H54 (cell line): ENCODE results near the gene SRC.

Experiments used
- DNase-seq: peaks from one replicate; pipeline ENCODE4 v3.0.0; 2011; ENCODE audit warnings: low spot score, mixed read lengths; ENCODE audit not compliant: insufficient read length
- FAIRE-seq: peaks from 3 replicates; lab custom pipeline; 2011; peaks lifted over from hg19 to GRCh38; lab: Jason Lieb, UNC
- POLR2A ChIP-seq: IDR thresholded peaks from 2 replicates; pipeline ENCODE4 v1.6.1; 2011; ENCODE audit warnings: low read depth, mild to moderate bottlenecking, low read length

Gene SRC

DNA sequence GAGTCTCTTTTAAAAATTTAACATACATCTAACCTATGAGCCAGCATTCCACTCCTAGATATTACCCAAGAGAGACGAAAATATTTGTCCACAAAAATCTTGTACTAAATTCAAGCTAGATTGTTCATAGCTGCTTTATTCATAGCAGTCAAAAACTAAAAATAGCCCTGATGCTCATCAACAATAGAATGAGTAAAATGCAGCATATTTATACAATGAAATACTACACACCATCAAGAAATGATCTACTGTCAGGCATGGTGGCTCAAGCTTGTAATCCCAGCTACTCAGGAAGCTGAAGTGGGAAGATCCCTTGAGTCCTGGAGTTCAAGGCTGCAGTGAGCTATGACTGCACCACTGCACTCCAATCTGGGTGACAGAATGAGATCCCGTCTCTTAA lies 22.0 kb upstream of the SRC start:
- FAIRE-seq (no peak), DNase-seq (no peak)
- TF ChIP-seq POLR2A, result no peak

DNA sequence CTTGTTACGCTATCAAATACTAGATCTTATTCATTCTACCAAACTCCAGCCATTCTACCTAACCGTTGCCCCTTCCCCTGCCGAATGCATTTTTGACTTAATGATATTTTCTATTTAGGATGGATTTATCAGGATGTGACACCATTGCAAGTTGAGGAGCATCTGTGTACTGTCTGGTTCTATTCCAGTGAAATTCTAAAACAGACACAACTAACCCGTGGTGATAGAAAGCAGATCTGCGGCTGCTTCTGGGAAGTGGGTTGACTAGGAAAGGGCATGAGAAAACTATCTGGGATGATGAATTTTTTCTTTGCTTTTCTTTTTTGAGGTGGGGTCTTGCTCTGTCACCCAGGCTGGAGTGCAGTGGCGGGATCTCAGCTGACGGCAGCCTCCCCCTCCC lies 20.7 kb upstream of the SRC start:
- FAIRE-seq, result no peak
- no peak for TF ChIP-seq POLR2A

DNA sequence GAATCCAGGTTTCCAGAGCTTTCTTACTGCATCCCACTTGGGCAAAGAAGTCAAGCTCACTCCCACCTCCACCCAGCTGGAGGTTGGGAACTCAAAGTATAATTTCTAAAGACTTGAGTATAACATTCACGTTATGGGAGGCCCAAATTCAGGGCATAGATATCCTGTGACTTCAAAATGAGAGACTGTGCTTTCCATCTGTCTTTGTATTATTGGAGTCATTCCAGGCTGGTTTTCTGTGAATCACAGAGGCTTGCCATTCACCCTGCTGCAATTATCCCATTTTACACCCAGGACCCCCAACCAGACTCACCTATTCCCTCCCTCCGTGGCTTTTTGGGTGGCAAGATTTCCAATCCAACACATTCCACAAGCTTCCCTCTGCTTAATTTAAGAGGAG lies 19.3 kb upstream of the SRC start:
- no peak for DNase-seq
- no peak for FAIRE-seq
- TF ChIP-seq POLR2A, result no peak

More for the DNA sequence above, 20.7 kb upstream of the SRC start:
- DNase-seq, result no peak

DNA sequence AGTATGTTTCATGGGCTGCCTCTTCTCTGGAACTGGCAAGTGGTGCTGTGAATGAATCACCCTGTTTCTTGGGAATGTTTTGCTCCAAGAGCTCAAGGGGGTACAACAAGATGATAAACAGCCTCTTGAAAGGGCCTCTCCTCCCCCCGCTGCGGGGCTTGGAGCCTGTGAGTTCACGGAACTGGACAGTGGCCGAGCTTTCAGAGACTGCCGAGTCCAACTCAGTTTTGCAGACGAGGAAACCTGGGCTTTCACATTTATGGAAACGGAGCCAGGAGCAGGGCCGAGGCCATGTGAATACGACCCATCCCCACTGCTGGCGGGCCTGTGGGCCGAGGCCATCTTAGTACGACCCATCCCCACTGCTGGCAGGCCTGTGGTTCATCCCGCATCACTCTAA lies 18.2 kb upstream of the SRC start:
- FAIRE-seq (no peak), DNase-seq (no peak)
- TF ChIP-seq POLR2A, result no peak

DNA sequence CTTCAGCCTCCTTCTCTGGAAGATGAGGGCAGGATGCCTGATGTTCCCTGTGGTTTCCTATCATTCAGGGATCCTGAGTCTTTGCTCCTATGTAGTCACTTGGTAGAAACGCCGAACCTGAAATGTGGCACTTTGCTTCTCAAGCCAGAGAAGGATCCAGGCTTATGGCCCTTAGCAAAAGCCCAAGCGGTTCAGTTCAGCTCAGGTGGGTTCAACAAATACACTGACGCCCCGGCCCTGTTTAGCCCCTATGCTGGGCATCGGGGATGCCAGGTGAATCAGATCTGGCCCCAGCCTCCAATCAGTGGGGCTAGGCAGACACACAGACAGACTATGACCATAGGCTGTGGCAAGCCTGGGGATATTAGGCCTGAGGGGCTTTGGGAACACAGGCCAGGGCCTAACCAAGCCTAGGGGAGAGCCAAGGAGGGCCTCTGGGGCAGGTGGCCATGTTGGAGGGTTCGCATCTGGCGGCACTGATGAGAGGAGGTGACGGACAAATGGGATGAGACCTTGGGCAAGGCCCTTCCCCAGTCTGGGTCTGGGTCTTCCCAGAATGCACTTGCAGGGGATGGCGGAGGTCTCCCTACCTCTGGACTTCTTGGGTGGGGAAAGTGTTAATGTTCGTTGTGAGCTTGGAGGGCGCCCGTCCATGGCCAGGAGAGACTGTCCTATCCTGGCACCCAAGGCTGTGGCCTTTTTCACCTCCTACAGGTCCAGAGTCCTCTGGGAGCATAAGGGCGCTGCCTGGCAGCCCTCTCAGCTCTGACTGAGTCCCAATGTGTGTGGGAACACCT lies 17.6 kb upstream of the SRC start:
- DNase-seq, result no peak
- FAIRE-seq, result no peak
- TF ChIP-seq POLR2A, result no peak

DNA sequence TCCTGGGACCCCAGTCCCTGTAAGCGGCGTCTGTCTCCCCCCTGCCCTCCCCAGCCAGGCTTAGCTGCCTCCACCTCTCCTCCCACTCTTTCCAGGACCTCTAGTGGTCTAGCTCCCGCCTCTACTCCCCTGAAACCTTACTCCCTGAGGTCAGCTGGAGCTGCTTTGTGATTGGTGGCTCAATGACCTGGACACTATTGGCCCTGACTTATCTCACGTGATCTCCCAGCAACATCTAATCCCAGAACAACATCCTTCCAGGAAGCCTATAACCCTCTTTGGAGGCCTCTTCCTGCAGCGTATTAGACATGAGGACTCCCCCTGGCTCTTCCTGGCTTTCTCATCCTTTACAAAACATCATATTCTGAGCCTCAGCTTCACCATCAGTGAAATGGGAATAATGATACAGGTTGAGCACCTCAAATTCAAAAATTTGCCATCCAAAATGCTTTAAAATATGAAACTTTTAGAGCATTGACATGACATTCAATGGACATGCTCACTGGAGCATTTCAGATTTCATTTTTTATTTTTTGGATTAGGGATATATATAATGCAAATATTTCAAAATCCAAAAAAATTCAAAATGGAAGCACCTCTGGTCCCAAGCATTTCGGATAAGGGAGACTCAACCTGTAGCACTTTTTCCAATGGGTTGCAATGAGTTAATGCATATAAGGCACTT lies 16.3 kb upstream of the SRC start:
- FAIRE-seq, result no peak
- TF ChIP-seq POLR2A, result no peak
- no peak for DNase-seq

DNA sequence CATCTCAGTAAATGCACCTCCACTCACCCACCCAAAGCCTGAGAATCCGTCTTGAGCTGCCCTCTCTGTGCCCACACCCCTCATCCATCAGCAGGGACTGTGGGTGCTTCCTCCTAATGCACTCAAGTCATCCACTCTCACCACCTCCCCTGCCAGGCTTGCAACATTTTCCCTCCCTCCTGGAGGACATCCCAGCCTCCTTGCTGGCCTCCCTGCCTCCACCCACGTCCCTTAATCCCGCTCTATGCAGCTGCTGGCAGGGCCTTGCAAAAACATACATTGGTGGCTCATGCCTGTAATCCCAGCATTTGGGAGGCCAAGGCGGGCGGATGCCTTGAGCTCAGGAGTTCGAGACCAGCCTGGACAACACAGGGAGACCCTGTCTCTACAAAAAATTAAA lies 15.6 kb upstream of the SRC start:
- DNase-seq (no peak), FAIRE-seq (no peak)
- no peak for TF ChIP-seq POLR2A

DNA sequence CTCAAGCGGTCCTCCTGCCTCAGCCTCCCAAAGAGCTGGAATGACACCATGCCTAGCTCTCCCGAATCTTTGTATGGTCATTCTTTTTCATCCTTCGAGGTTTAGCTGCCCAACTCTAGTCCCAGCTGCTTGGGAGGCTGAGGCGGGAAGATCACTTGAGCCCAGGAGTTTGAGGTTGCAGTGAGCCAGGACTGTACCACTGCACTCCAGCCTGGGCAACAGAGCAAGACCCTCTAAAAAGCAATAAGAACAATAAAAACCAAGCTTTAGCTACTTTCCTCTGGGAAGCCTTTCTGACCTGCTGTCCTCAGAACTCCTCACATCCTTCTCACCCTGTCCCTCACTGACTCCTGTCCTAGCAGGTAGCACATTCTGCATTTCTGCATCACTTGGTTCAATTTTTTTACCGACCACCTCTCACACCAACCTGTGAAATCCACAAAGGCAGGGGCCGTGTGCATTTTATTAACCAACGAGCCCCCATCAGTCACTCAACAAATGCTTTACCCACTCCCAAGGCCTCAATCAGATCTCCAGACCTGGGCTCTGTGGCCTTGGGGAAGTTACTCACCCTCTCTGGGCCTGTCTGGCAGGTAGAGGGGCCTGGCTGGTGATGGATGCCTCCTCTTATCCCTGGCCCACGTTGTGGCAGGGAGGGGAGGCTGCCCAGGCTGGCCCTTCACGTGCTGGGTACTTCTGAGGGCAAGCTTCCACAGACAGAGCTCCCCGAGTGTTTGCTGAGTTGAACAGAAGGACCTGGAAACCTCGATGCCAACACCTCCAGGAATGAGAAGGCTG lies 14.7 kb upstream of the SRC start:
- FAIRE-seq (no peak), DNase-seq (no peak)
- no peak for TF ChIP-seq POLR2A

DNA sequence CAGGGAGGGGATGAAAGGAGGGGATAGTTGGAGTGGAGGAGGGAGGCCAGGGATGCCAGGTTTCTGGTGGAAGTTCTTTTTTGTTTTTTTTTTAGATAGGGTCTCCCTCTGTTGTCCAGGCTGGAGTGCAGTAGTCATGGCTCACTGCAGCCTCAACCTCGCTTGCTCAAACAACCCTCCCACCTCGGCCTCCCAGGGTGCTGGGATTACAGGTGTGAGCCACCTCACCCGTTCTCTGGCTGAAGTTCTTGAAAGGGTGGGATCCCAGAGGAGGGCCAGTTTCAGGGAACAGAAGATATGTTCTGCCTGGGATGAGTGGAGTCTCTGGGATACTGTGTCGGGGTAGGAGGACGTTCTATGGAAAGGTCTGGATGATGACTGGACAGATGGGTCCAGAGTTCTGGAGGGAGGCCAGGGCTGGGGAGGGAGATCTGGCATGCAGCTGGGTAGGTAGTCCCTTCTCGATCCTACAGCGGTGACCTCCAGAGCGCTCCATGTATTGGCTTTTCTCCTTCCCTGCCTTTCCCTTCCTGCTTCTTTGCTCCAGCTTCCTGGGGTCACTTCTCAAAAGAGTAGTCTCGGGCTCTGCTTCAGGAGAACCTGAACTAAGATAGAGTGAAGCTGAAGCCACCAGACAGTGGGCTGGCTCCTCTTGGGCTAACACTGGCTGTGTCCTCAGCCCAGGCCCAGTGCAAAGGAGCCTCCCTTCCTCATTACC lies 12.7 kb upstream of the SRC start:
- DNase-seq (no peak), FAIRE-seq (no peak)
- no peak for TF ChIP-seq POLR2A

DNA sequence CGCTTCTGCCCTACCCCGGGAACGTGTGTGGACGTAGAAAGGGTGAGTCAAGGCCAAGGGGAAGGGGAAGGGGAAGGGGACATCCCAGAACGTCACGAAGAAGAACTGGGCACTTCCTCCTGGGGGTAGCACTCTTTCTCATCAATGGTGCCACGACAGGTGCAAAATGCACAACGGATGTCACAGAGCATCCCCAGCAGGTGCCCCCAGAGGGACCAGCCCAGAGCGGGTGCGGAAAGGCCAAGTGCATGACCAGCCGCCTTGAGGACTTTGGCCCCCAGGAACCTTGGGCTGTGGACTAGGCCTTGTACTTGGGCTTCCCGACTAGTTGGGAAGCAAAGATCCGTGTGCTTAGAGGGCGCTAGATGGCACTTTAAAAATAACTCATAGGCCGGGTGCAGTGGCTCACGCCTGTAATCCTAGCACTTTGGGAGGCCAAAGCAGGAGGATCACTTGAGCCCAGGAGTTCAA lies 12.1 kb upstream of the SRC start:
- no peak for FAIRE-seq
- no peak for DNase-seq
- TF ChIP-seq POLR2A, result no peak

DNA sequence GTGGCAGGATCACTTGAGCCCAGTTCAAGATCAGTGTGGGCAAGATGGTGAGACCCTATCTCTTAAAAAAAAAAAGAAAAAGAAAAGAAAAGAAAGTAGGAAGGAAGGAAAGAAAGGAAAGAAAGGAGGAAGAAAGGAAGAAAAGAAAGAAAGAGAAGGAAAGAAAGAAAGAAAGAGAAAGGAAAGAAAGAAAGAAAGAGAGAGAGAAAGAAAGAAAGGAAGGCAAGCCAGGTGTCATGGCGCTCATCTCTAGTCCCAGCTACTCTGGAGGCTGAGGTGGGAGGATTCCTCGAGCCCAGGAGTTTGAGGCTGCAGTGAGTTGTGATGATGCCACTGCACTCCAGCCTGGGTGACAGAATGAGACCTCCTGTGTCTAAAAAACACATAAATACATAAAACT lies 11.5 kb upstream of the SRC start:
- FAIRE-seq, result no peak
- TF ChIP-seq POLR2A, result no peak
- DNase-seq, result no peak

DNA sequence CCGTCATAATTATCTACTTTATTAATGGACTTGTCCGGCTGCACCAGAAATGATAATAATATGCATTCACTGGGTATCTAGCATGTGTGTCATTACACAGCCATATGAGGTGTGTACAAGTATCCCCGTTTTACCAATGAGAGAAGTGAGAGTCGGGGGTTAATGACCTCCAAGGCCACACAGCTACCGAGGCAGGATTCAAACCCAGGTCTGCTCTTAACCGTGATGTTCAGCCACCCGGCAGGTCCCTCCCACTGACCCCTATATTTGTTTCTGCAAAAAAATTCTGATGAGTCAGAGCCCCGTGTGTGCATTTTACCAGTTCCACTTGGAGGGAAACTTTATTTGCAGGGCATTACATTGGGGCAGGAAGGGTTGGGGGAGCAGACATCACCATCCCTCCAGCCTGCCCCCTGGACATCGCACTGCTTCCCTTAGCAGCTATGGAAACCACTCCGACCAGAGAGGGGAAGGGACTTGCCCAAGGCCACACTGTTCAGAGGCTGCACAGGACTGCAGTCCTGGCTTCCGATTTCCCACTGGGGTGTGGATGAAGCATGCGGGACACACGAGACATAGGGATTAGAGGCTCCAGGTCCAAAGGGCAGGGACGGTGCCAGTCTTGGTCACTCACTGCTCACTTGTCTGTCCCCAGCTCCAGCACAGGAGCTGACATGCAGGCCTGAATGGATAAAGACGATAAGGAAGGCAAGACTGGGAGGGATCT lies 10.1 kb upstream of the SRC start:
- FAIRE-seq, result no peak
- no peak for DNase-seq
- no peak for TF ChIP-seq POLR2A
